Kidney (tissue), 14 donors: Measurements from ENCODE around the gene PTPN7. TPM values are rescaled to one million over a fixed set of nuclear protein-coding genes. Genes with fewer than 3 reads are reported as not detected.

Experiments used
- DNase-seq, 5 donors: peaks; one replicate each; pipeline ENCODE4 v3.0.0-alpha.2; 2013 to 2020
- FAIRE-seq: peaks from 2 replicates; lab custom pipeline; 2012; peaks lifted over from hg19 to GRCh38; lab: Jason Lieb, UNC
- H3K27ac ChIP-seq, 2 donors: one replicate each; pipeline ENCODE4 v1.7.0; 2013; ENCODE audit warnings: low read depth in 2 of 2, low read length in 2 of 2, inconsistent platforms in 1 of 2
- H3K27me3 ChIP-seq: one replicate; pipeline ENCODE4 v1.7.1; 2013; ENCODE audit warnings: low read length, inconsistent platforms; ENCODE audit not compliant: control insufficient read depth, insufficient read depth
- H3K36me3 ChIP-seq, 3 donors: one replicate each; pipeline versions ENCODE4 v1.7.0 to v1.7.1; 2013; ENCODE audit warnings: low read length in 3 of 3, control low read depth in 1 of 3, inconsistent platforms in 1 of 3; ENCODE audit not compliant: insufficient read depth in 3 of 3, control insufficient read depth in 2 of 3
- H3K4me1 ChIP-seq, 3 donors: one replicate each; pipeline versions ENCODE4 v1.7.0 to v1.7.1; 2013; ENCODE audit warnings: low read length in 3 of 3, inconsistent platforms in 1 of 3, low read depth in 1 of 3; ENCODE audit not compliant: control insufficient read depth in 2 of 3, insufficient read depth in 2 of 3
- H3K4me3 ChIP-seq, 3 donors: one replicate each; pipeline versions ENCODE4 v1.7.0 to v1.8.1; 2013; ENCODE audit warnings: low read length in 3 of 3, control low read depth in 1 of 3, inconsistent platforms in 1 of 3
- H3K9ac ChIP-seq, 3 donors: one replicate each; pipeline versions ENCODE4 v1.7.0 to v1.7.1; 2013; ENCODE audit warnings: low read length in 3 of 3, control low read depth in 1 of 3, inconsistent platforms in 1 of 3
- H3K9me3 ChIP-seq, 3 donors: one replicate each; pipeline versions ENCODE4 v1.7.0 to v1.7.1; 2013; ENCODE audit warnings: low read length in 3 of 3, control low read depth in 1 of 3, inconsistent platforms in 1 of 3; ENCODE audit not compliant: control insufficient read depth in 2 of 3, insufficient read depth in 1 of 3
- intact Hi-C: fragments of 100-400 bp; cut with DNase I; formaldehyde crosslinking; loops from one replicate; pipeline ENCODE4 v1.11.1; 2022
- polyA plus RNA-seq: library from polyadenylated mRNA; stranded (reverse); fragments of 350-450 nt; fragmentation: Illumina TruSeq; extraction: RNeasy Lipid Tissue Mini Kit (QIAGEN cat#74804); gene quantifications from one replicate; pipeline ENCODE4 v1.2.3, GENCODE V29; 2014; ENCODE audit warnings: low read depth, low replicate concordance; ENCODE audit not compliant: insufficient read depth
- total RNA-seq: library from RNA; stranded (reverse); fragmentation: NEBNext Ultra II Directional; extraction: Animal tissue kit (Norgen Biotek cat#: 25700); gene quantifications from one replicate; pipeline ENCODE4 v1.2.1, GENCODE V29; 2021
- TF ChIP-seq, protein P1 (sequence below): IDR thresholded peaks from 3 replicates; pipeline ENCODE4 v1.5.1; 2012; ENCODE audit warnings: mild to moderate bottlenecking, moderate library complexity, borderline replicate concordance; ENCODE audit not compliant: insufficient read depth; ENCODE audit errors: extremely low read depth
- donor health status: control.
- donor health status: control.
- donor health status: control.
- donor health status: control.
- donor health status: control.
- donor health status: DM: yes; HTN: yes; CAD: no.
- donor health status: Normal renal cell carcinoma (clear cell type).

Gene PTPN7
- total and polyA plus RNA-seq, 2 donors from 2014 or later, result 3.5 to 5.5 TPM

DNA sequence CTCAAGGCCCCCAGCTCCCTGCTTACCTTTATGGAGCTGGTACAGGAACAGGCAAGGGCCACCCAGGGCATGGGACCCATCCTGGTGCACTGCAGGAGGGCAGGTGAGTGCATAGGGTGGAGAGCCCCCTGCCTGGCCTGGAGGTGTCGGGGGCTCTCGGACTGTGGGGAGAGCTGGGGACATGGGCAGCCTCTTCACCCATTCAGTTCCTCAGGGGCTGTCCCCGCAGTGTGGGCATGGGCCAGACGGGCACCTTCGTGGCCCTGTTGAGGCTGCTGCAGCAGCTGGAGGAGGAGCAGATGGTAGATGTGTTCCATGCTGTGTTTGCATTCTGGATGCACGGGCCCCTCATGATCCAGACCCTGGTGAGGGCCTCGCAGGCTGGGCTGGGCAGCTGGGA lies 25.9 kb upstream of the PTPN7 start:
- no peaks in the 10 kb centered on the region for H3K9me3 ChIP-seq
- DNase-seq, result peak in 1 of 5 donors; percentile 61
- H3K9ac ChIP-seq, result no peak overlapping the region
- no peaks in the 10 kb centered on the region for H3K27me3 ChIP-seq
- TF ChIP-seq, protein P1, sequence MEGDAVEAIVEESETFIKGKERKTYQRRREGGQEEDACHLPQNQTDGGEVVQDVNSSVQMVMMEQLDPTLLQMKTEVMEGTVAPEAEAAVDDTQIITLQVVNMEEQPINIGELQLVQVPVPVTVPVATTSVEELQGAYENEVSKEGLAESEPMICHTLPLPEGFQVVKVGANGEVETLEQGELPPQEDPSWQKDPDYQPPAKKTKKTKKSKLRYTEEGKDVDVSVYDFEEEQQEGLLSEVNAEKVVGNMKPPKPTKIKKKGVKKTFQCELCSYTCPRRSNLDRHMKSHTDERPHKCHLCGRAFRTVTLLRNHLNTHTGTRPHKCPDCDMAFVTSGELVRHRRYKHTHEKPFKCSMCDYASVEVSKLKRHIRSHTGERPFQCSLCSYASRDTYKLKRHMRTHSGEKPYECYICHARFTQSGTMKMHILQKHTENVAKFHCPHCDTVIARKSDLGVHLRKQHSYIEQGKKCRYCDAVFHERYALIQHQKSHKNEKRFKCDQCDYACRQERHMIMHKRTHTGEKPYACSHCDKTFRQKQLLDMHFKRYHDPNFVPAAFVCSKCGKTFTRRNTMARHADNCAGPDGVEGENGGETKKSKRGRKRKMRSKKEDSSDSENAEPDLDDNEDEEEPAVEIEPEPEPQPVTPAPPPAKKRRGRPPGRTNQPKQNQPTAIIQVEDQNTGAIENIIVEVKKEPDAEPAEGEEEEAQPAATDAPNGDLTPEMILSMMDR, result no peak
- no peak for FAIRE-seq
- intact Hi-C loops, result loop anchor here (10.0 kb wide), 1 partner anchor 528 kb away; the partner anchor contains the start of gene SYT2
- H3K36me3 ChIP-seq, result no peaks in the 10 kb centered on the region
- H3K4me1 ChIP-seq, result no peaks in the 10 kb centered on the region
- no peak overlapping the region for H3K4me3 ChIP-seq
- H3K27ac ChIP-seq, result no peak overlapping the region

DNA sequence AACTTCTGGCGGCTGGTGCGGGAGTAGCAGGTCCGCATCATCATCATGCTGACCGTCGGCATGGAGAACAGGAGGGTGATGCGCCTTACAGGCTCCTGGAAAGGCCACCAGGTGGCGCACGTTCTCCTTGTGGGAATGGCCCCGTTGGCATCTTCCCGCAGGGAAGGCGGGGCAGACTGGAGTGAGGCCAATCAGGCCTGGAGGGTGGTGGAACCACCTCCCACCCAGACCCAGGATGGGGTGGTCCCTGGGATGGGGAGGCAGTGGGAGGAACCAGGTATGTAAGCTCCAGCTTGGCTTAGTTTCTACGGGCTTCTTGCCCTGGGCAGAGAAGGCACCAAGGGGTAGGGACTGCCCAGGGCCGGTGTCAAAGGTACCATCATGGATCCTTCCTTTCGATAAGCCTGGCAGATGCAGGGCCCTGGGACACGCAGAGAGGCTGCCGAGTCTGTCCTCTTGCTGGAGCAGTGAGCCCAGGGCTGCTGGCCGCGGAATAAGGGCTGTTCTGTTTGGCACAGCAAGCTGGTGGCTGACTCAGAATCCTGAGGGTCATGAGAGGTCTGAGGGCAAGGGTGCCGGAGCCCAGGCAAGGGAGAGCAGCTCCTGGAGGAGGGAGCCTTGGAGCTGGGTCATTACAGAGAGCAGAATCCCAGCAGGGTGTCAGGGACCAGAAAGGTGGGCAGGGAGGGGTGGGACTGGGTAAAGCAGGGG lies 24.5 kb upstream of the PTPN7 start:
- TF ChIP-seq, protein P1, result peak; percentile 78
- FAIRE-seq, result no peak
- Histone ChIP-seq H3K4me3 (no peak overlapping the region), H3K36me3 (no peaks in the 10 kb centered on the region), H3K4me1 (no peaks in the 10 kb centered on the region), H3K9me3 (no peaks in the 10 kb centered on the region), H3K9ac (no peak overlapping the region), H3K27ac (no peak overlapping the region), H3K27me3 (no peaks in the 10 kb centered on the region)
- DNase-seq, result peak; percentile 89 to 95 (median 92)
- intact Hi-C loops, result loop anchor here (5.0 to 10.0 kb wide), 2 partner anchors 127 to 530 kb away; partner anchors contain the start of gene SYT2

DNA sequence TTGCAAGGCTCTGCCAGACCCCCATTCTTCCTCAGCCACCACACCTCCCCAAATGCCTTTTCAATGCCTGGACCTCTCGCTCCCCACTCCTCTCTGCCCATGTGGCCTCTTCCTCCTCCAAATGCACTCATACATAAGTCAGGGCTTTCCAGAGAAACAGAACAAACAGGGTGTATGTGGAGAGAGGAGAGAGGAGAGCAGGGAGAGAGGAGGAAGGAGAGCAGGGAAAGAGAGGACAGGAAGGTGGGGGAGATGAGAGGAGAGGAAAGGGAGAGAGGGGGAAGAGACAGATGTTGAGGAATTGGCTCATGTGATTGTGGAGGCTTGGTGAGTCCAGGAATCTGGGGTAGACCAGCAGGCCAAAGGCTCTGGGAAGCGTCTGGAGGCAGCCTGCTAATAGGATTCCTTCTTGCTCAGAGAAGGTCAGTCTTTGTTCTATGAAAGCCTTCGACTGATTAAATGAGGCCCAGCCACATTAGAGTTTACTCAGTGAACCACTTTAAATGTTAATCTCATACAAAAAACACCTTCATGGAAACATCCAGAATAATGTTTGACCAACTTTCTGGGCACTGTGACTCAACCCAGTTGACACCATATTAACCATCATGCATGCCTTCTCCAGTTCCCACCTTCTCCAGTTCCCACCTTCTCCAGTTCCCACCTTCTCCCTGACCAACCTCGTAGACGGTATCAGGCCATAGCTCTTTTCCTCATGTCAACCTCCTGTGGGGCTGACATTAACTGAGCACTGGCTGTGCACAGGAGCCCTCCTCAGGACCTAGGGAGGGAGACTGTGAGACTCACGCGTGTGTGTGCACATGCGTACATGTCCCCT lies 21.9 kb upstream of the PTPN7 start:
- Histone ChIP-seq H3K27ac (no peak overlapping the region), H3K4me1 (no peaks in the 10 kb centered on the region), H3K9ac (no peak overlapping the region), H3K9me3 (no peaks in the 10 kb centered on the region), H3K4me3 (no peak overlapping the region), H3K27me3 (no peaks in the 10 kb centered on the region), H3K36me3 (no peaks in the 10 kb centered on the region)
- DNase-seq, result no peak
- FAIRE-seq, result no peak
- TF ChIP-seq, protein P1, result no peak
- intact Hi-C loops, result loop anchor here (5.0 to 10.0 kb wide), 2 partner anchors 130 to 533 kb away; partner anchors contain the start of gene SYT2
